Peyer's patch (tissue), 4 donors: ENCODE measurements around the gene ARHGAP40.

ENCODE experiments used
- CTCF ChIP-seq, 6 experiments: fragments of 450-650 bp in 4 of 6; fragments of 200-600 bp in 2 of 6; sonication (generic) in 1 of 6; IDR thresholded peaks; one replicate each; pipeline ENCODE4 v1.5.1; 2017 to 2019; ENCODE audit warnings: antibody characterized with exemption in 6 of 6, mild to moderate bottlenecking in 3 of 6, moderate library complexity in 1 of 6
- POLR2A ChIP-seq, 2 donors: fragments of 450-650 bp; IDR thresholded peaks; one replicate each; pipeline ENCODE4 v1.5.1; 2017; ENCODE audit warnings: antibody characterized with exemption in 2 of 2, mild to moderate bottlenecking in 2 of 2, moderate library complexity in 2 of 2

- TF ChIP-seq POLR2A (IDR thresholded peaks at IDR 0.05) (no peak), CTCF (IDR thresholded peaks at IDR 0.05) (no peak)
Observed at GRCh38 chr20:38660429-38660828, 58.8 kb downstream of the ARHGAP40 start.
